HepG2 (cell line): ENCODE measurements around the gene ACVR2A. TPM values are rescaled to one million over a fixed set of nuclear protein-coding genes. Genes with fewer than 3 reads are reported as not detected.

ENCODE experiments used
- ARNTL ChIP-seq: sonication (generic); formaldehyde crosslinking; IDR thresholded peaks from 2 replicates; pipeline ENCODE4 v1.4.0; 2020; ENCODE audit warnings: mild to moderate bottlenecking, missing genetic modification reagents
- ATF7 ChIP-seq, 2 experiments: fragments of 450-650 bp in 1 of 2; sonication (generic) in 1 of 2; formaldehyde crosslinking in 1 of 2; IDR thresholded peaks; 2 replicates each; pipeline versions ENCODE4 v1.4.0 to v1.6.1; 2016 to 2020; ENCODE audit warnings: antibody characterized with exemption in 1 of 2, mild to moderate bottlenecking in 1 of 2, missing genetic modification reagents in 1 of 2
- DRAP1 ChIP-seq: IDR thresholded peaks from 2 replicates; pipeline ENCODE4 v1.6.1; 2016; ENCODE audit warnings: missing genetic modification reagents, missing compliant biosample characterization
- EHMT2 ChIP-seq: fragments of 200-600 bp; sonication (generic); IDR thresholded peaks from 2 replicates; pipeline ENCODE4 v1.7.0; 2017; ENCODE audit warnings: antibody characterized with exemption, low read depth, low read length, borderline replicate concordance
- HOXA3 ChIP-seq: sonication (generic); formaldehyde crosslinking; IDR thresholded peaks from 2 replicates; pipeline ENCODE4 v1.5.0; 2020; ENCODE audit warnings: missing genetic modification reagents
- ISL2 ChIP-seq: sonication (generic); formaldehyde crosslinking; IDR thresholded peaks from 2 replicates; pipeline ENCODE4 v1.5.0; 2020; ENCODE audit warnings: missing genetic modification reagents
- MXI1 ChIP-seq: IDR thresholded peaks from 3 replicates; pipeline ENCODE4 v1.6.1; 2012; ENCODE audit warnings: low read depth, low read length, inconsistent platforms, borderline replicate concordance
- NFIC ChIP-seq: IDR thresholded peaks from 2 replicates; pipeline ENCODE4 v1.6.1; 2012; ENCODE audit warnings: mild to moderate bottlenecking, low read length, inconsistent platforms
- PAX8 ChIP-seq: sonication (generic); formaldehyde crosslinking; IDR thresholded peaks from 2 replicates; pipeline ENCODE4 v1.8.0; 2022; ENCODE audit warnings: mild to moderate bottlenecking, missing genetic modification reagents, borderline replicate concordance
- RAD51 ChIP-seq: fragments of 450-650 bp; IDR thresholded peaks from 2 replicates; pipeline ENCODE4 v1.6.1; 2016; ENCODE audit warnings: borderline replicate concordance
- RCOR2 ChIP-seq: IDR thresholded peaks from 2 replicates; pipeline ENCODE4 v1.6.1; 2016; ENCODE audit warnings: missing biosample characterization, missing genetic modification reagents
- RERE ChIP-seq: IDR thresholded peaks from 2 replicates; pipeline ENCODE4 v1.6.1; 2016; ENCODE audit warnings: low read depth, missing genetic modification reagents, missing compliant biosample characterization
- SCMH1 ChIP-seq: sonication (generic); formaldehyde crosslinking; IDR thresholded peaks from 2 replicates; pipeline ENCODE4 v1.9.0; 2021; ENCODE audit warnings: missing genetic modification reagents, mild to moderate bottlenecking, borderline replicate concordance
- SIN3A ChIP-seq: IDR thresholded peaks from 2 replicates; pipeline ENCODE4 v1.6.1; 2011; ENCODE audit warnings: low read depth, mild to moderate bottlenecking, control low read depth, low read length, borderline replicate concordance
- TGIF2 ChIP-seq: IDR thresholded peaks from 2 replicates; pipeline ENCODE4 v1.6.1; 2016; ENCODE audit warnings: control low read depth, missing compliant biosample characterization
- ZBTB42 ChIP-seq: sonication (generic); formaldehyde crosslinking; IDR thresholded peaks from 2 replicates; pipeline ENCODE4 v1.5.0; 2020; ENCODE audit warnings: mild to moderate bottlenecking, missing genetic modification reagents
- ZFP82 ChIP-seq: sonication (generic); formaldehyde crosslinking; IDR thresholded peaks from 2 replicates; pipeline ENCODE4 v1.5.1; 2020; ENCODE audit warnings: mild to moderate bottlenecking, missing genetic modification reagents, borderline replicate concordance
- ZMYM3 ChIP-seq: sonication (generic); formaldehyde crosslinking; IDR thresholded peaks from 2 replicates; pipeline ENCODE4 v1.5.1; 2020; ENCODE audit warnings: mild to moderate bottlenecking, missing genetic modification reagents
- ZNF557 ChIP-seq: sonication (generic); formaldehyde crosslinking; IDR thresholded peaks from 2 replicates; pipeline ENCODE4 v1.4.0; 2020; ENCODE audit warnings: missing genetic modification reagents
- ZNF704 ChIP-seq: sonication (generic); formaldehyde crosslinking; IDR thresholded peaks from 2 replicates; pipeline ENCODE4 v1.8.1; 2023; ENCODE audit warnings: mild to moderate bottlenecking, inconsistent platforms, moderate library complexity, missing genetic modification reagents, borderline replicate concordance
- ZNF782 ChIP-seq: sonication (generic); formaldehyde crosslinking; IDR thresholded peaks from 2 replicates; pipeline ENCODE4 v1.4.0; 2020; ENCODE audit warnings: missing genetic modification reagents, mild to moderate bottlenecking, borderline replicate concordance
- polyA plus RNA-seq, 8 experiments: library from polyadenylated mRNA; depleted of rRNA in 3 of 8; stranded (reverse) in 7 of 8; unstranded in 1 of 8; fragments of >200 nt; fragmentation: Illumina TruSeq in 4 of 8; extraction: Trizol in 4 of 8; gene quantifications; 2 replicates each; pipeline versions ENCODE4 v1.2.1 to v1.2.3, GENCODE V29; 2011 to 2016; ENCODE audit warnings: low read depth in 4 of 8, missing spikeins in 1 of 8, mixed read lengths in 1 of 8; ENCODE audit not compliant: insufficient read depth in 1 of 8
- total RNA-seq, 5 experiments: library from RNA; depleted of rRNA; stranded (reverse); fragments of >200 nt; fragmentation: Illumina TruSeq; extraction: Trizol; gene quantifications; 2 replicates each; pipeline ENCODE4 v1.2.3, GENCODE V29; 2016; ENCODE audit warnings: low read depth in 1 of 5
- TF ChIP-seq, protein P1 (sequence below): sonication (generic); formaldehyde crosslinking; IDR thresholded peaks from 2 replicates; pipeline ENCODE4 v1.4.0; 2020; ENCODE audit warnings: low read depth, mild to moderate bottlenecking, missing genetic modification reagents

ACVR2A gene
- total and polyA plus RNA-seq, 2 of the 13 experiments (the other 11 are each of a cell fraction or from before 2014, with no cell fraction given) = 8.3 to 18.0 TPM

DNA sequence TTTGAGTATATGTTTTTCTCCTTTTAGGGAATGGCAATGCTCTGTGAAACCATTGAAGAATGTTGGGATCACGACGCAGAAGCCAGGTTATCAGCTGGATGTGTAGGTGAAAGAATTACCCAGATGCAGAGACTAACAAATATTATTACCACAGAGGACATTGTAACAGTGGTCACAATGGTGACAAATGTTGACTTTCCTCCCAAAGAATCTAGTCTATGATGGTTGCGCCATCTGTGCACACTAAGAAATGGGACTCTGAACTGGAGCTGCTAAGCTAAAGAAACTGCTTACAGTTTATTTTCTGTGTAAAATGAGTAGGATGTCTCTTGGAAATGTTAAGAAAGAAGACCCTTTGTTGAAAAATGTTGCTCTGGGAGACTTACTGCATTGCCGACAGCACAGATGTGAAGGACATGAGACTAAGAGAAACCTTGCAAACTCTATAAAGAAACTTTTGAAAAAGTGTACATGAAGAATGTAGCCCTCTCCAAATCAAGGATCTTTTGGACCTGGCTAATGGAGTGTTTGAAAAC, 82.3 kb downstream of the ACVR2A start (continued):
- TF ChIP-seq ARNTL (CRISPR knock-in tag) = peak; percentile 71; the same call in 1 of the 2 replicates
- TF ChIP-seq ZNF704 = no peak
- 0 out of 2 replicates have a peak, but pooled peaks have one; percentile 72 for TF ChIP-seq ZBTB42 (CRISPR knock-in tag)
- TF ChIP-seq DRAP1 = 0 out of 2 replicates have a peak, but pooled peaks have one; percentile 17
- no peak for TF ChIP-seq ZNF557
- TF ChIP-seq ZFP82 = no peak; the same call in 1 of the 2 replicates
- TF ChIP-seq NFIC = peak; percentile 95
- TF ChIP-seq RAD51 = no peak
- peak; percentile 98 for TF ChIP-seq RCOR2 (CRISPR knock-in tag)
- TF ChIP-seq TGIF2 = no peak; the same call in 1 of the 2 replicates
- peak; percentile 51; the same call in 1 of the 2 replicates for TF ChIP-seq ATF7 (IDR thresholded peaks at IDR 0.05)
- TF ChIP-seq ATF7 (CRISPR knock-in tag; IDR thresholded peaks at IDR 0.05) = no peak
- TF ChIP-seq ZNF782 = no peak
- TF ChIP-seq, protein P1, sequence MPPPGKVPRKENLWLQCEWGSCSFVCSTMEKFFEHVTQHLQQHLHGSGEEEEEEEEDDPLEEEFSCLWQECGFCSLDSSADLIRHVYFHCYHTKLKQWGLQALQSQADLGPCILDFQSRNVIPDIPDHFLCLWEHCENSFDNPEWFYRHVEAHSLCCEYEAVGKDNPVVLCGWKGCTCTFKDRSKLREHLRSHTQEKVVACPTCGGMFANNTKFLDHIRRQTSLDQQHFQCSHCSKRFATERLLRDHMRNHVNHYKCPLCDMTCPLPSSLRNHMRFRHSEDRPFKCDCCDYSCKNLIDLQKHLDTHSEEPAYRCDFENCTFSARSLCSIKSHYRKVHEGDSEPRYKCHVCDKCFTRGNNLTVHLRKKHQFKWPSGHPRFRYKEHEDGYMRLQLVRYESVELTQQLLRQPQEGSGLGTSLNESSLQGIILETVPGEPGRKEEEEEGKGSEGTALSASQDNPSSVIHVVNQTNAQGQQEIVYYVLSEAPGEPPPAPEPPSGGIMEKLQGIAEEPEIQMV = no peak
- TF ChIP-seq RERE (CRISPR knock-in tag) = peak; percentile 78
- no peak for TF ChIP-seq PAX8 (CRISPR knock-in tag)
- TF ChIP-seq ISL2 = peak; percentile 95
- TF ChIP-seq EHMT2 = peak; percentile 77; the same call in 1 of the 2 replicates
- peak; percentile 49; the same call in 1 of the 2 replicates for TF ChIP-seq ZMYM3 (CRISPR knock-in tag)
- TF ChIP-seq SIN3A = no peak
- peak; percentile 82 for TF ChIP-seq HOXA3 (CRISPR knock-in tag)
- no peak for TF ChIP-seq SCMH1 (CRISPR knock-in tag)
- no peak; the same call in 2 of the 3 replicates for TF ChIP-seq MXI1
